ENCODE results near the gene LYSET.
"Not testable (repeated sequence)": the region's sequence is repeated elsewhere in the genome, so short reads cannot be mapped to it uniquely, and the experiment has no call there.

The LYSET gene

DNA sequence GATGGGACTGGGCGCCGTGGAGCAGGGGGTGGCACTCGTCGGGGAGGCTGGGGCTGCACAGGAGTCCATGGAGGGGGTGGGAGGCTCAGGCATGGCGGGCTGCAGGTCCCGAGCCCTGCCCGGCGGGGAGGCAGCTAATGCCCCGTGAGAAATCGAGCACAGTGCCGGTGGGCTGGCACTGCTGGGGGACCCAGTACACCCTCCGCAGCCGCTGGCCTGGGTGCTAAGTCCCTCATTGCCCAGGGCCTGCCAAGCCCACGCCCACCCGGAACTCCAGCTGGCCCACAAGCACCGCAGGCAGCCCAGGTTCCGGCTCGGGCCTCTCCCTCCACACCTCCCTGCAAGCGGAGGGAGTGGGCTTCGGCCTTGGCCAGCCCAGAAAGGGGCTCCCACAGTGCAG is 15.0 kb upstream of the LYSET start:
- WGBS, 2 experiments (ENCODE audit: insufficient coverage in 2 of 2), result 98% methylated on average over 12 to 16 of the region's 20 CpGs

DNA sequence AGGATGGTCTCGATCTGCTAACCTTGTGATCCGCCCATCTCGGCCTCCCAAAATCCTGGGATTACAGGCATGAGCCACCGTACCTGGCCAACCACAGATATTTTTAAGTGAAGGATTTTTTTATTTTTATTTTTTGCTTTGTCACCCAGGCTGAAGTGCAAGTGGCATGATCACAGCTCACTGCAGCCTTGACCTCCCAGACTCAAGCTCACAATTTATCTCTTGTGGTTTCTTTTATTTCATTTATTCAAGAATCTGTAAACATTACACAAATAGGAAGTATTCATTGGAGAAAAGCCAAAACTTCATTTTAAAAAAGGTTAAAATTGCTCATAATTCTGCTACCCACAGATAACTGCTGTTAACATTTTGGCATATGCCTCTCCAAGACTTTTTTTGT is 13.7 kb upstream of the LYSET start:
- WGBS, 2 experiments (ENCODE audit: insufficient coverage in 2 of 2), result 89 to 100% methylated on average over 3 of the region's 4 CpGs
- no peaks in the 10 kb centered on the region for H3K36me3 ChIP-seq (ENCODE audit: control insufficient read depth, insufficient read depth, low read length)
- H3K4me1 ChIP-seq (ENCODE audit: control insufficient read depth, insufficient read depth, low read length, poor library complexity, severe bottlenecking), result no peaks in the 10 kb centered on the region

More for the DNA sequence above, 15.0 kb upstream of the LYSET start:
- not testable (repeated sequence) for H3K27ac ChIP-seq (ENCODE audit: low read depth, low read length, severe bottlenecking); H3K9me3 ChIP-seq (ENCODE audit: control insufficient read depth, low read length); H3K4me3 ChIP-seq (ENCODE audit: extremely low read depth, insufficient read depth, low read length, poor library complexity, severe bottlenecking); H3K36me3 ChIP-seq (ENCODE audit: control insufficient read depth, insufficient read depth, low read length); H3K4me1 ChIP-seq (ENCODE audit: control insufficient read depth, insufficient read depth, low read length, poor library complexity, severe bottlenecking)

DNA sequence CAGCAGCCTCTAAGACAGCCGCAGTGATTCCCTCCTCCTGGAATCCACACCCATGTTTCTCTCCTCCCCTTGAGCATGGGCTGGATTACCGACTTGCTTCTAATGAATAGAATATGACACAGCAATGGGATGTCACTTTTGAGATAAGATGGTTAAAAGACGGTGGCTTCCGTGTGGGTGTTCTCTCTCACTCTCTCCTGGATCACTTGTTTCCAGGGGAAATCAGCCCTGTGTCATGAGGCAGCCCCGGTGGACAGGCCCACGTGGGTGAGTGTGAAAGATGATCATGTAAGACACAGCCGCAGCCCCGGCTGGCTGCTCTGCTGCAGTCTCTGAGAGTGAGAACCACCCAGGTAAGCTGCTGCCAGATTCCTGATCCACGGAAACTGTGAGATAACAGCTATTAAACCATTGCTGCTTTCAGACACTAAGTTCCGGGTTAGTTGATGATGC is 11.1 kb upstream of the LYSET start:
- H3K4me1 ChIP-seq (ENCODE audit: control insufficient read depth, insufficient read depth, low read length, poor library complexity, severe bottlenecking), result no peaks in the 10 kb centered on the region
- H3K36me3 ChIP-seq (ENCODE audit: control insufficient read depth, insufficient read depth, low read length), result no peaks in the 10 kb centered on the region
- H3K27ac ChIP-seq (ENCODE audit: low read depth, low read length, severe bottlenecking), result no peak overlapping the region
- H3K4me3 ChIP-seq (ENCODE audit: extremely low read depth, insufficient read depth, low read length, poor library complexity, severe bottlenecking), result no peak overlapping the region
- WGBS, 2 experiments (ENCODE audit: insufficient coverage in 2 of 2), result 73% methylated on average over 7 to 8 of the region's 10 CpGs
- no peaks in the 10 kb centered on the region for H3K9me3 ChIP-seq (ENCODE audit: control insufficient read depth, low read length)

More for the DNA sequence above, 13.7 kb upstream of the LYSET start:
- no peak overlapping the region for H3K4me3 ChIP-seq (ENCODE audit: extremely low read depth, insufficient read depth, low read length, poor library complexity, severe bottlenecking)
- no peak overlapping the region for H3K27ac ChIP-seq (ENCODE audit: low read depth, low read length, severe bottlenecking)
- no peaks in the 10 kb centered on the region for H3K9me3 ChIP-seq (ENCODE audit: control insufficient read depth, low read length)

GRCh38 chr14:93174731-93175130 is 10.4 kb upstream of the LYSET start:
- not testable (repeated sequence) for H3K9me3 ChIP-seq (ENCODE audit: control insufficient read depth, low read length); H3K27ac ChIP-seq (ENCODE audit: low read depth, low read length, severe bottlenecking); H3K36me3 ChIP-seq (ENCODE audit: control insufficient read depth, insufficient read depth, low read length); H3K4me1 ChIP-seq (ENCODE audit: control insufficient read depth, insufficient read depth, low read length, poor library complexity, severe bottlenecking); H3K4me3 ChIP-seq (ENCODE audit: extremely low read depth, insufficient read depth, low read length, poor library complexity, severe bottlenecking)
- WGBS, 2 experiments (ENCODE audit: insufficient coverage in 2 of 2), result 83 to 98% methylated on average over 3 to 4 of the region's 5 CpGs

DNA sequence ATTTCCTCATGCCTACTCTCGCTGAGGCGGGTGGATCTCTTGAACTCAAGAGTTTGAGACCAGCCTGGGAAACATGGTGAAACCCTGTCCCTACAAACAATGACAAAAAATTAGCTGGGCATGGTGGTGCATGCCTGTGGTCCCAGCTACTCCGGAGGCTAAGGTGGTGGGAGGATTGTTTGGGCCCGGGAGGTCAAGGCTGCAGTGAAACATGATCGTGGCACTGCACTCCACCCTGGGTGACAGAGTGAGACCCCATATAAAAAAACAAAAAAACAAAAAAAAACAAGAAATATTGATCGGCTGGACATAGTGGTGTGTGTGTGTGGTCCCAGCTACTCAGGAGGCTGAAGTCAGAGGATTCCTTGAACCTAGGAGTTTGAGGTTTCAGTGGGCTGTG is 9.6 kb upstream of the LYSET start:
- H3K9me3 ChIP-seq (ENCODE audit: control insufficient read depth, low read length), result no peaks in the 10 kb centered on the region
- no peaks in the 10 kb centered on the region for H3K4me1 ChIP-seq (ENCODE audit: control insufficient read depth, insufficient read depth, low read length, poor library complexity, severe bottlenecking)
- WGBS, 2 experiments (ENCODE audit: insufficient coverage in 2 of 2), result 92 to 100% methylated on average over 2 to 3 of the region's 6 CpGs
- no peaks in the 10 kb centered on the region for H3K36me3 ChIP-seq (ENCODE audit: control insufficient read depth, insufficient read depth, low read length)
- H3K27ac ChIP-seq (ENCODE audit: low read depth, low read length, severe bottlenecking), result no peak overlapping the region
- no peak overlapping the region for H3K4me3 ChIP-seq (ENCODE audit: extremely low read depth, insufficient read depth, low read length, poor library complexity, severe bottlenecking)

DNA sequence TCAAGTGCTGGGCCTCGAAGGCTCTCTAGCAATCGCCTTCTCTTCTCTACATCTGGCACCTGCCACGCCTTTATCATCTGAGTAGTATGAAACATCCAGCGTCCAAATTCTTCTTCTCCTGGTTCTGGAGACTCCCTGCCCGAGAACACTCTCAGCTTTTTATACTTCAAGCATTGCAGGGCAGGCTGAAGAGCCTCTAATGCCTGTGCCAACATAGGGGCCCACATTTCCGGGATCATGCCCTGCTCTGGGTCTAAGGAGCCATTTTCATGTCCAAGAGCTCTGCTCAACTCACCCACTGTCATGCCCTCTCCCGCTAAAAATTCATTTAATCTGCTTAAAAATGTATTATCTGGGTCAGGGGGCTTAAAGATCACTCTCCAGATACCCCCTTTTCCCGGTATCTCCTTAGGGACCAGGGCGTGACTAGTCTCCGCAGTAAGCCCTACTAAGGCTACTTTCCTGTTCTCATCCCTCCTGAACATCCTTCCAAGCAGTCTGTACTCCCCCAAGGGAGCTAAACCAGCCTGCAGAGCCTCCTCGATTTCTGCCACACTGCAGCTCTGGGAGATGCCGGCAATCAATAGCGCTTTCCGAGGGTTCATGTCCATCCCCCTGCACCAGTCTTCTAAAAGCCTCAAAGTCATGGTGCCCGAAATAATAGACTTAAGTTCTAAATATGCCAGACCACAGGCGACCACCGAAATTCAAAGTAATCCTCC is 1.4 kb upstream of the LYSET start:
- Histone ChIP-seq H3K4me1 (ENCODE audit: control insufficient read depth, insufficient read depth, low read length, poor library complexity, severe bottlenecking) (peaks cover 8% of the 10 kb centered on the region), H3K27ac (ENCODE audit: low read depth, low read length, severe bottlenecking) (no peak overlapping the region), H3K4me3 (ENCODE audit: extremely low read depth, insufficient read depth, low read length, poor library complexity, severe bottlenecking) (peak overlapping the region; percentile 82), H3K36me3 (ENCODE audit: control insufficient read depth, insufficient read depth, low read length) (peaks cover 41% of the 10 kb centered on the region), H3K9me3 (ENCODE audit: control insufficient read depth, low read length) (no peaks in the 10 kb centered on the region)
- 49 to 51% methylated on average over 16 to 17 of the region's 17 CpGs for WGBS, 2 experiments (ENCODE audit: insufficient coverage in 2 of 2)

DNA sequence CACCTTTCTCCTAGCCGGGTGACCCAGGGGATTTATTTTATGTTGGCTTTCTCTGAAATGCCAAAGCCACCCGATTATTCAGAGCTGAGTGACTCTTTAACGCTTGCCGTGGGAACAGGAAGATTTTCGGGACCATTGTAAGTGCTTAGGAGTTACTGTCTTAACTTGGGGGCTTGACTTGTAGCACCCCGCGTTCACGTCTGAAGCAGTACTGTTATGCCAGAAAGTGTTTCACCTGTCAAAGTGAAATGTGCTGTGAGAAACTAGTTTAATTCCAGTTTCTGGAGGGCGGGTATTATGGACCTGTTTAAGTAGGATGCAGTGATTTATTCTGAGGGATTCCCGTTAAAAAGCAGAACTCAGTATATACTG is 218 bp downstream of the LYSET start:
- Histone ChIP-seq H3K4me1 (ENCODE audit: control insufficient read depth, insufficient read depth, low read length, poor library complexity, severe bottlenecking) (peaks cover 8% of the 10 kb centered on the region), H3K9me3 (ENCODE audit: control insufficient read depth, low read length) (no peaks in the 10 kb centered on the region), H3K36me3 (ENCODE audit: control insufficient read depth, insufficient read depth, low read length) (peaks cover 50% of the 10 kb centered on the region), H3K4me3 (ENCODE audit: extremely low read depth, insufficient read depth, low read length, poor library complexity, severe bottlenecking) (peak overlapping the region; percentile 82), H3K27ac (ENCODE audit: low read depth, low read length, severe bottlenecking) (peak overlapping the region; percentile 90)
- 0% methylated on average over 8 to 9 of the region's 10 CpGs for WGBS, 2 experiments (ENCODE audit: insufficient coverage in 2 of 2)

DNA sequence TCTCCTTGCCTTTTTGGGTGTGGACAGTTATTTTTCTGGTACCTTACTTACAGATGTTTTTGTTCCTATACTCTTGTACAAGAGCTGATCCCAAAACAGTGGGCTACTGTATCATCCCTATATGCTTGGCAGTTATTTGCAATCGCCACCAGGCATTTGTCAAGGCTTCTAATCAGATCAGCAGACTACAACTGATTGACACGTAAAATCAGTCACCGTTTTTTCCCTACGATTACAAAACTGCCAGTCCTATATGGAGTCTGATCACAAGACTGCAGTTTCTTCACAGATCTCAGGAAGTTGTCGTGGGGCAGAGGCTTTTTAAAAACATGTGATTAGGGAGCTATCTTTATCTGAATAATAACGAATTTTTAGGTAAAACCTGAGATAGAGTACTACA is 1.3 kb downstream of the LYSET start:
- no peaks in the 10 kb centered on the region for H3K9me3 ChIP-seq (ENCODE audit: control insufficient read depth, low read length)
- 91 to 95% methylated on average over 4 to 5 of the region's 6 CpGs for WGBS, 2 experiments (ENCODE audit: insufficient coverage in 2 of 2)
- H3K4me1 ChIP-seq (ENCODE audit: control insufficient read depth, insufficient read depth, low read length, poor library complexity, severe bottlenecking), result peaks cover 8% of the 10 kb centered on the region
- peaks cover 49% of the 10 kb centered on the region for H3K36me3 ChIP-seq (ENCODE audit: control insufficient read depth, insufficient read depth, low read length)
- H3K27ac ChIP-seq (ENCODE audit: low read depth, low read length, severe bottlenecking), result no peak overlapping the region
- no peak overlapping the region for H3K4me3 ChIP-seq (ENCODE audit: extremely low read depth, insufficient read depth, low read length, poor library complexity, severe bottlenecking)

DNA sequence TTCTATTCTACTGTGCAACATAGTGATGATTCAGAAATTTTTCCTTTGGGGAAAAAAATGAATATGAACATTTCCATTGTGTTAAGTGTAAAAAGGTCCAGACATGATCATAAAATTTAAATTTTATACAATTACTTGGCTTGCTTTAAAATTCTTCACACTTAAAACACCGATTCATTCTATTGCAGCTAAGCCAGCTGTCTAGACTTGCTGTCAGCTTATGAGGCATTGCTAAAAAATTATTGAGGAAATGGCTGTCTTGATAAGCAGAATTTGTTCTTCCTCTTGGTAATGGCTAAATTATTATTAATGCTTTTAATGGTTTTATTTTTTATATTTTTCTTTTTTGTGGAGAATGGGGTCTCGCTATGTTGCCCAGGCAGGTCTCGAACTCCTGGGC is 1.8 kb downstream of the LYSET start:
- Histone ChIP-seq H3K36me3 (ENCODE audit: control insufficient read depth, insufficient read depth, low read length) (peaks cover 46% of the 10 kb centered on the region), H3K9me3 (ENCODE audit: control insufficient read depth, low read length) (no peaks in the 10 kb centered on the region), H3K27ac (ENCODE audit: low read depth, low read length, severe bottlenecking) (no peak overlapping the region), H3K4me1 (ENCODE audit: control insufficient read depth, insufficient read depth, low read length, poor library complexity, severe bottlenecking) (peaks cover 8% of the 10 kb centered on the region), H3K4me3 (ENCODE audit: extremely low read depth, insufficient read depth, low read length, poor library complexity, severe bottlenecking) (no peak overlapping the region)
- 100% methylated on average over 1 of the region's 3 CpGs; no CpG with 5 or more reads in 1 of the 2 experiments for WGBS, 2 experiments (ENCODE audit: insufficient coverage in 2 of 2)

DNA sequence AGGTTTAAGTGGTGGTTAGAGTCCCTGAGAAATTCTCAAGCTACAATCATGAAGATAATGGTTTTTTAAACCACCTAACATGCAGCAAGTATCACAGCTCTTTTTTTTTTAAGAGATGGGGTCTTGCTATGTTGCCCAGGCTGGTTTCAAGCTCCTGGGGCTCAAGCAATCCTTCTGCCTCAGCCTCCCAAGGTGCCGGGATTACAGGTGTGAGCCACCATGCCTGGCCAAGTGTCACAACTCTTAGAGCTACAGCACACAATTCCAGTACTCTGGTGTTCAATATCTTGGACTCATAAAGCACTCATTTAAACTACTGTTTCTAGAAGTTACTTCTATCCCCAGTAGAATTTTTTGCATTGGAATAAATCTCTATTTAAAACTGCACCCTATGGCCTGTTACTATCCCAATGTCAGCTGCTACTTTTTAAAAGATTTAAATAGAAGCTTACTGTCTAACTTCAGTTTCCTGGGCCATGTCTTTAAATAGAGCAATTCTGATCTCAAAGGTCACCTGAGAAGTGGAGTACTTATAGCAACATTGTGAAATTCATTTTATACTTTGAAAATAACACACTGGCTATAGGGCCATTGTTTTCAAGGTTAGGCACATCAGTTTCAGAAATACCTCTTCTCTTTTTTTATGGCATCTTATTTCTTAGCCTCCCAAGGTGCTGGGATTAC is 10.3 kb downstream of the LYSET start:
- WGBS, 2 experiments (ENCODE audit: insufficient coverage in 2 of 2), result 75 to 82% methylated on average over 1 of the region's 1 CpG
- H3K4me3 ChIP-seq (ENCODE audit: extremely low read depth, insufficient read depth, low read length, poor library complexity, severe bottlenecking), result no peak overlapping the region
- H3K27ac ChIP-seq (ENCODE audit: low read depth, low read length, severe bottlenecking), result no peak overlapping the region
- no peaks in the 10 kb centered on the region for H3K4me1 ChIP-seq (ENCODE audit: control insufficient read depth, insufficient read depth, low read length, poor library complexity, severe bottlenecking)
- peaks cover 12% of the 10 kb centered on the region for H3K36me3 ChIP-seq (ENCODE audit: control insufficient read depth, insufficient read depth, low read length)
- H3K9me3 ChIP-seq (ENCODE audit: control insufficient read depth, low read length), result no peaks in the 10 kb centered on the region

- Histone ChIP-seq H3K36me3 (ENCODE audit: control insufficient read depth, insufficient read depth, low read length) (peaks cover 11% of the 10 kb centered on the region), H3K9me3 (ENCODE audit: control insufficient read depth, low read length) (no peaks in the 10 kb centered on the region), H3K4me1 (ENCODE audit: control insufficient read depth, insufficient read depth, low read length, poor library complexity, severe bottlenecking) (no peaks in the 10 kb centered on the region), H3K27ac (ENCODE audit: low read depth, low read length, severe bottlenecking) (no peak overlapping the region), H3K4me3 (ENCODE audit: extremely low read depth, insufficient read depth, low read length, poor library complexity, severe bottlenecking) (no peak overlapping the region)
- 96 to 97% methylated on average over 2 to 3 of the region's 4 CpGs for WGBS, 2 experiments (ENCODE audit: insufficient coverage in 2 of 2)
These were observed 13.9 kb downstream of the LYSET start for GRCh38 chr14:93199031-93199430.

Data from mesodermal cell (in vitro differentiated cells).